Thoracic aorta (tissue), 2 donors: ENCODE measurements around the gene DLGAP1. TPM values are rescaled to one million over a fixed set of nuclear protein-coding genes. Genes with fewer than 3 reads are reported as not detected.

Source experiments
- ATAC-seq: fragments of 150-250 bp; one replicate; pipeline ENCODE4 v1.8.0; 2017; ENCODE audit warnings: low read depth; ENCODE audit not compliant: insufficient number of reproducible peaks, low FRiP score
- DNase-seq: peaks from one replicate; pipeline ENCODE4 v3.0.0-alpha.2; 2020; ENCODE audit warnings: low spot score
- H3K27ac ChIP-seq, 2 donors: fragments of 200-600 bp; sonication (generic); 1 replicate in 1 of 2; 2 replicates in 1 of 2; pipeline ENCODE4 v1.5.1; 2016; ENCODE audit warnings: mild to moderate bottlenecking in 2 of 2, moderate library complexity in 2 of 2
- H3K27me3 ChIP-seq: fragments of 200-600 bp; sonication (generic); replicated peaks from 2 replicates; pipeline ENCODE4 v1.6.0; 2016; ENCODE audit warnings: mild to moderate bottlenecking; ENCODE audit not compliant: insufficient read depth
- H3K36me3 ChIP-seq: fragments of 200-600 bp; sonication (generic); one replicate; pipeline ENCODE4 v1.5.1; 2016
- H3K4me1 ChIP-seq, 2 donors: fragments of 200-600 bp; sonication (generic); 1 replicate in 1 of 2; 2 replicates in 1 of 2; pipeline versions ENCODE4 v1.5.1 to v1.6.0; 2016; ENCODE audit warnings: low read depth in 2 of 2, mild to moderate bottlenecking in 1 of 2; ENCODE audit not compliant: control insufficient read depth in 1 of 2
- H3K4me3 ChIP-seq: fragments of 200-600 bp; sonication (generic); 2 replicates; pipeline ENCODE4 v1.5.1; 2016; ENCODE audit warnings: mild to moderate bottlenecking
- H3K9me3 ChIP-seq: fragments of 200-600 bp; sonication (generic); 2 replicates; pipeline ENCODE4 v1.5.1; 2016
- total RNA-seq, 2 donors: library from RNA; depleted of rRNA; stranded (reverse); fragments of >200 nt; gene quantifications; one replicate each; pipeline versions ENCODE4 v1.1.0 to v1.2.3, GENCODE V29; 2016
- TF ChIP-seq, protein P1 (sequence below): fragments of 200-600 bp; sonication (generic); IDR thresholded peaks from one replicate; pipeline ENCODE4 v1.5.1; 2019; ENCODE audit warnings: antibody characterized with exemption

The DLGAP1 gene
- total RNA-seq, 2 donors from 2014 or later: 7.3 to 19.0 TPM

- DNase-seq (no peak), ATAC-seq (no peak)
- no peaks in the 10 kb centered on the region for H3K27me3 ChIP-seq
- H3K27ac ChIP-seq: no peak overlapping the region
- H3K4me3 ChIP-seq: no peak overlapping the region
- H3K4me1 ChIP-seq: no peaks in the 10 kb centered on the region
- TF ChIP-seq, protein P1, sequence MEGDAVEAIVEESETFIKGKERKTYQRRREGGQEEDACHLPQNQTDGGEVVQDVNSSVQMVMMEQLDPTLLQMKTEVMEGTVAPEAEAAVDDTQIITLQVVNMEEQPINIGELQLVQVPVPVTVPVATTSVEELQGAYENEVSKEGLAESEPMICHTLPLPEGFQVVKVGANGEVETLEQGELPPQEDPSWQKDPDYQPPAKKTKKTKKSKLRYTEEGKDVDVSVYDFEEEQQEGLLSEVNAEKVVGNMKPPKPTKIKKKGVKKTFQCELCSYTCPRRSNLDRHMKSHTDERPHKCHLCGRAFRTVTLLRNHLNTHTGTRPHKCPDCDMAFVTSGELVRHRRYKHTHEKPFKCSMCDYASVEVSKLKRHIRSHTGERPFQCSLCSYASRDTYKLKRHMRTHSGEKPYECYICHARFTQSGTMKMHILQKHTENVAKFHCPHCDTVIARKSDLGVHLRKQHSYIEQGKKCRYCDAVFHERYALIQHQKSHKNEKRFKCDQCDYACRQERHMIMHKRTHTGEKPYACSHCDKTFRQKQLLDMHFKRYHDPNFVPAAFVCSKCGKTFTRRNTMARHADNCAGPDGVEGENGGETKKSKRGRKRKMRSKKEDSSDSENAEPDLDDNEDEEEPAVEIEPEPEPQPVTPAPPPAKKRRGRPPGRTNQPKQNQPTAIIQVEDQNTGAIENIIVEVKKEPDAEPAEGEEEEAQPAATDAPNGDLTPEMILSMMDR: no peak
- no peaks in the 10 kb centered on the region for H3K36me3 ChIP-seq
- no peaks in the 10 kb centered on the region for H3K9me3 ChIP-seq
Observed at GRCh38 chr18:4236940-4237663, 218.0 kb downstream of the DLGAP1 start.

- Histone ChIP-seq H3K9me3 (no peaks in the 10 kb centered on the region), H3K4me3 (no peak overlapping the region), H3K27me3 (no peaks in the 10 kb centered on the region), H3K27ac (no peak overlapping the region), H3K4me1 (no peaks in the 10 kb centered on the region), H3K36me3 (no peaks in the 10 kb centered on the region)
- ATAC-seq: no peak
- DNase-seq: no peak
- TF ChIP-seq, protein P1: no peak
Observed at GRCh38 chr18:4233468-4233867, 221.6 kb downstream of the DLGAP1 start.

- Histone ChIP-seq H3K4me1 (no peaks in the 10 kb centered on the region), H3K27me3 (no peaks in the 10 kb centered on the region), H3K4me3 (no peak overlapping the region), H3K27ac (no peak overlapping the region), H3K36me3 (no peaks in the 10 kb centered on the region), H3K9me3 (no peaks in the 10 kb centered on the region)
- ATAC-seq (no peak), DNase-seq (no peak)
- TF ChIP-seq, protein P1: no peak
Observed at GRCh38 chr18:4232656-4233055, 222.5 kb downstream of the DLGAP1 start.

GRCh38 chr18:4231260-4231659 is 223.8 kb downstream of the DLGAP1 start:
- Histone ChIP-seq H3K9me3 (no peaks in the 10 kb centered on the region), H3K4me1 (no peaks in the 10 kb centered on the region), H3K36me3 (no peaks in the 10 kb centered on the region), H3K4me3 (no peak overlapping the region), H3K27me3 (no peaks in the 10 kb centered on the region), H3K27ac (no peak overlapping the region)
- no peak for DNase-seq
- TF ChIP-seq, protein P1: no peak
- ATAC-seq: no peak

GRCh38 chr18:4230450-4231168 is 224.5 kb downstream of the DLGAP1 start:
- no peak for ATAC-seq
- Histone ChIP-seq H3K4me3 (no peak overlapping the region), H3K4me1 (no peaks in the 10 kb centered on the region), H3K9me3 (no peaks in the 10 kb centered on the region), H3K36me3 (no peaks in the 10 kb centered on the region), H3K27me3 (no peaks in the 10 kb centered on the region), H3K27ac (no peak overlapping the region)
- no peak for DNase-seq
- TF ChIP-seq, protein P1: no peak
